Cerebellar cortex (tissue), 1 donor: ENCODE data around the gene IFTAP.
"Not testable (repeated sequence)": the region's sequence is repeated elsewhere in the genome, so short reads cannot be mapped to it uniquely, and the experiment has no call there.

Experiments
- DNase-seq: peaks from one replicate; pipeline ENCODE4 v3.0.0-alpha.2; 2015; ENCODE audit warnings: low spot score

The IFTAP gene, protein sequence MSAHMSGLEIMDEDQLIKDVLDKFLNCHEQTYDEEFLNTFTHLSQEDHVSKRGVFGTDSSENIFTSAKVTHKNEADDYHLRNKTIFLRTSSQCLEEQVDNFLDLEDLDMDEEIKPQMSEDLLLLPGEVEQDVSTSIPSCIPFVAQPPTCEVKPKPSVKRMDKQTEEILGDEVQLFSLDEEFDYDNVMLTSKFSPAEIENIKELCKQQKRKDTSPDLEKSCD

DNA sequence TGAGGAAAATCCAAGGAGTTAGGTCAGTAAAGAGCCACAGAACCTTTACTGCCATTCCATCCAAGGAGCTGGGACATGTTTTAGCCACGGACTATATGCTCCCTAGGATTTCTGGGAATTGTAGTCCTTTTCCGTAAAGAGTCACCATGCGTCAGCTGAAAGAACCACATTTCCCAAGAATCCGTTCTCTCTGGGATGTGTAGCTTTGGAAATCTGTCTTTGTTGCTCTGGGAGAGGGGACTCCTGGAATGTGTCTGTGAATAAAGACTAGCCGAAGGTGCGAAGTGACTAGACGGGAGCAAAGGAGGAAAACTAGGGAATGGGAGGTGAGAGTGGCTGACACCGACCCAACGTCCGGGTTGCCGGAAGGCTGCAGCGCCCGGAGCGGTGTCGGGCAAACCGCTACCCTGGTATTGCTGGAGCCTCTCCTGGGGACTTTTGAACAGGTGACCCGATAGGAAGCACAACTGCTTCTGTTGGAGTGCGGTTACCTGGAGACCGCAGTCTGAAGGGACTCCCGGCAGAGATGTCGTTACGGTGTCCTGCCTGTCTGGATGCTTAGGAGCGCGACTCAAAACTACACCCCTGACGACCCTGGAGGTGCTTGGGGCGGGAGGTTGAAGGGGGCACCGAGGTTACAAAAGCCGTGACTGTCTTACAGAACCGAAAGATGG lies at the start of gene IFTAP:
Gene IFTAP, plus strand, starts transcription at position 187 of the 674 bp plus-strand sequence. CDS start 15,602 bp downstream, outside the sequence.
- DNase-seq = peak; percentile 98

DNA sequence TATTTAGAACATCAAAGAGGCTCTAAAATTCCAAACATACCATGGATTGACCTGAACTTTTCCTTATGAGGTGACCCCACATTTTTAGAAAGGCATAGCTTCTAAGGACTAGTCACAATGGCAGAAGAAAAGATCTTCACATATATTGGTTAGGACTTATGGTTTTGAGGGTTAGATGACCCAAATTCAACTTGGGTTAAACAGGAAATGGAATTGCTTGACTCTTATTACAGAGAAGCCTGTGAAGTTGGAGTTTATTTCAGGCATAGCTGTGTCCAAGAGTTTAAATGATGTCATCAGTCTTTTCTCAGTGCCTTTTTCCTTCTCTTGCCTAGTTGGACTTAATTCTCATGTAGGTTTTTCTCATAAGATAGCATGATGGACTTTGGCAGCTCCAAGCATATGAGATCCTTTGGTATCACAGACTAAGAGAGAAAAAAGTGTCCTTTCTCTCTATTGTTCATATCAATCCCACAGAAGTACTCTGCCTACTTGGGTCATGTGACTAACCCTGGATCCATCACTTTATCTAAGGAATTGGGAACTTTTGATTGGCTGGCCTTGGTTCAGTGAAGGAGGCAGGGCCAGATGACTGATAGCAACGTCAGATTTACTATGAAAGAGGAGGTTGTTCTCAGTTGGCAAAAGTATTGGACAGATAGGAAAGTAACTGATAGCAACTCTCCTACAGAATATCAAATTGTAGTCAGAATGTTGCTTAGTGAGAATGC lies 43.8 kb upstream of the IFTAP start:
- no peak for DNase-seq

DNA sequence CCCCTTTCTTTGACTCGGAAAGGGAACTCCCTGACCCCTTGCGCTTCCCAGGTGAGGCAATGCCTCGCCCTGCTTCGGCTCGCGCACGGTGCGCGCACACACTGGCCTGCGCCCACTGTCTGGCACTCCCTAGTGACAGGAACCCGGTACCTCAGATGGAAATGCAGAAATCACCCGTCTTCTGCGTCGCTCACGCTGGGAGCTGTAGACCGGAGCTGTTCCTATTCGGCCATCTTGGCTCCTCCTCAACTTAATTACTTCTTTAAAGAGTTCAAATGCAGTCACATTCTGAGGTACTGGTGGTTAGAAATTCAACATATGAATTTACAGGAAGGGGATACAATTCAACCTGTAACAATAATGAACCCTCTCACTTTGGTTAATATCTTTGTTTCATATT lies 36.9 kb upstream of the IFTAP start:
- DNase-seq = not testable (repeated sequence)

DNA sequence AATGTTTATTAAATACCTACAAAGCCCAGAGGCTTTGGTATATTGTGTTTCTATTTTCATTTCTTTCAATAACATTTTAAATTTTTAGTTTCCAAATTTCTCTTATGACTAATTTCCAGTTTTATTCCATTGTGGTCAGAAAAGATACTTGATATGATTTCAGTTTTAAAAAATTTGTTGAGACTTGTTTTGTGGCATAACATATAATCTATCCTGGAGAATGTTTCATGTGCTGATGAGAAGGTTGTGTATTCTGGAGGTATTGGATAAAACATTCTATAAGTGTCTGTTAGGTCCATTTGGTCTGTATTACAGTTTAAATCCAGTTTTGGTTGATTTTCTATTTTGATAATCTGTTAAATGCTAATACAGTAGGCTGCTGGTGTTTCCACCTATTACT lies 36.3 kb upstream of the IFTAP start:
- DNase-seq = no peak

DNA sequence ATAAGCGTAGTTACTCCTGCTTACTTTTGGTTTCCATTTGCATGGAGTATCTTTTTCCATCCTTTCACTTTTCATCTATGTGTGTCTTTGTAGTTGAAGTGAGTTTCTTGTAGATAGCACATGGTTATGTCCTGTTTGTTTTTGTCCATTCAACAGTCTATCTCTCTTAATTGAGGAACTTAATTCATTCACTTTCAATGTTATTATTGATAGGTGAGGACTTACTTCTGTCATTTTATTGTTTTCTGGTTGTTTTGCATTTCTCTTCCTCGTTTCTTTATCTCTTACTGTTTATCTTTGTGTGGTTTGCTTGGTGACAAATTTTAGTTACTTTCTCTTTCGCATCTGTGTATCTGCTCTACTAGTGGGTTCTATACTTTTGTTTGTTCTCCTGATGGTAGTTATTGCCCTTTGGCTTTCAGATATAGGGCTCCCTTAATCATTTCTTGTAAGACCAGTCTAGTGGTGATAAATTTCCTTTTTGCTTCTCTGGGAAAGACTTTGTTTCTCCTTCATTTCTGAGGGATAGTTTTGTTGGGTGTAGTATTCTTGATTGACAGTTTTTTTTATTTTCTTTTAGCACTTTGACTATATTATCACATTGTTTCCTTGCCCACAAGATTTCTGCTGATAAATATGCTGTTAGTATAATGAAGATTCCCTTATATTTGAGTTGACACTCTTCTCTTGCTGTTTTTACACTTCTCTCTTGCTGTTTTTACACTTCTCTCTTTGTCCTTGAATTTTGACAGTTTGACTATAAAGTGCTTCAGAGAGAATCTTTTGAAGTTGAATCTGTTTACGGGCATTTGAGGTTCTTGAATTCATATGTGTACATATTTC lies 35.5 kb upstream of the IFTAP start:
- DNase-seq = no peak

DNA sequence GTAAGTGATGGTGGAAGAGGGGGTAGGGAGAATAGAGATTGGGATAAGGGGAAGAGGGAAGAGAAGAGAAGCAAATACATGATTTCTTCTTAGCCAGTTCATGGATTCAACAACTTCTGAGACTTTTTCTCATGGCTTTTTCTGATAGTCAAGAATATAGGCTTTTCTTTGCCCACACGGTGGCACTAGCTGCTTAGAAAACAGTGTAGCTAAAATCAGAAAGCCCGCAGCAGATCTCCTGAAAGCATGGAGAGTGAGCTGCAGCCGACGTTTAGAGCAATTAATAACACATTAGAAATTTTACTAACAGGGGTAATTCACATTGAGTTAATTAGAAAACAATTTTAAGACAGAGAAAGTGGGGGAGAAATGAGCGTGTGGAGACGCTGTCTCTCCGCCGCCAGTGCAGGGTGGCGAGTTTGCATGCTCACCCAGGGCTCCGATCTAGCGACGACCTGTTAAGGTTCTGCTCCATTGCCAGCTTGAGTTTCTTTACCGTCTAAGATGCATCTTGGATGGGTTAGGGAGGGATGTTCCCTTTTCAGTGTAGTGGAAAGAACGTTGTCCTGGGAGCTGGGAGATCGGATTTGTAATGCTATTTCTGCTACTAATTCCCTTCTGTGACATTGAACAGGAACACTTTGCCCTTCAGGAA lies 29.8 kb upstream of the IFTAP start:
- peak; percentile 80 for DNase-seq

DNA sequence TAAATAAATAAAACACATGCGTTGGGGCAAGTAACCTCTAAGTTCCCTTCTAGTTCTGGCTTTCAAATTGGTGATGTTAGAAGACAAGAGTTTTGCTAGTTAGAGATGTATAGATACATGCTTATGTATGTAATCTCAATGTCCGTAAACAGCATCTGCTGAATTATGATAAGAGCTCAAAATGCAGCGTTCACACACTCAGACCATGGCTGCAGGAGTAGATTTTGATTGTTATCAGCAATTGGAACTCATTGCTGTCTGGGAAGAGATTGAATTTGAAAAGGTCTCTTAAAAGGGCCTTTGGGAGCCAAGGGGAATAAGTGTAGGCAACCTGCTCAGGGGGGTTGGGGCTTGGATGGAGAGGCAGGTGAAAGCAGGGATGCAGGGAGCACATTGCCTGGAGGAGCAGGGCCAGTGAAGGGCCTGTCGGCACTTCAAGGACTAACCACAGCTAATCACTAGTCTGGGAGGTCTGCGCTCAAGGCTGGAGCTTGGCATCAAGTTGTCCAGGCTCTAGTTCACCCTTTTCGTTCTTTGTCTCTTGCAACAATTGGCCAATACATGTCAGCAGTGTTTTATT lies 29.2 kb upstream of the IFTAP start:
- no peak for DNase-seq

DNA sequence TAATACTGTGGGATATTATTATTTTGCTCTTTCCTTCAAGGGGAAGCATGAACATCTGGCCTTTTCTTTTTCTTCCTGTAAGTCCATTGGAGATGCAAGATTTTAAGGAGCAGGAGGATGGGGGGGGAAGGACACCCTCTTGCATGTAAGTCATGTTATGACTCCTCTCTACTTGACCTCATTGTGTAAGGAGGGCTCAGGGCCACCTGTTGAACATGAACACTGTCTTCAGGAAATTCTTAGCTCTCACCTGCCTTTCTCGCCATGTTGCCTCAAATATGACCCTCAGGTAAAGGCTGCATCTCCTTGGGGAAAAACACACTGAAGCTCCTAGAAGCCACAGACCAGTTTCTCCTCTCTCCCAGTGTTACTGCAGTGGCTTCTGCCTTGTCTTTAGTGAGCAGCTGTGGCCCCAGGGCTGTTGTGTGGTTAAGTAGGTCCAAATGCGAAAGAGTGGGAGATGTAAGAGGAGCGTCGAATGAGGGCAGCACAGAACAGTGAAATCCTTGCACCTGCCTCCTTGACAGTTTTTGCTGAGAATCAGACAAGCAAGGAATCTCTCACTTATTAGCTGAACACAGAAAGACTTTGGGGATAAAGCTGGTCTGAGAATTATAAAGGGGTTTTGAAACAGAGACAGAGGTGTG lies 27.8 kb upstream of the IFTAP start:
- DNase-seq = no peak

DNA sequence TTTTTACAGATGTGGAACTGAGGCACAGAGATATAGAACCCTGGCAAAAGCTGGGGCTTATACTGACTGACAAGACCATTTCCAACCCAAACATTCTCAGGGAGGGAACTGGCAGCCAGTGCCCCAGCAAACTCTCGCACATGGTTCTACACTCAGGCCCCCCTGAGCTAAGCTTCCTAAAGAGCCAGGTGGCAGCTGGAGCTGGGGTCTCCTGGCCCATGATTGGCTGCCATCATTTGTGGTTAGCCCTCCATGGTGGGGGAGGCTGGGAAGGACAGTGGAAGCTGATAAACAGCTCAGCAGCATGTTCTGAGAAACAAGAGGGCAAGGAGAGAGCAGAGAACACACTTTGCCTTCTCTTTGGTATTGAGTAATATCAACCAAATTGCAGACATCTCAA lies 26.6 kb upstream of the IFTAP start, which contains the start of gene RAG1:
Gene RAG1, plus strand, starts transcription at position 314 of the 400 bp plus-strand sequence. CDS start 5,298 bp downstream, outside the sequence.
- DNase-seq = no peak

DNA sequence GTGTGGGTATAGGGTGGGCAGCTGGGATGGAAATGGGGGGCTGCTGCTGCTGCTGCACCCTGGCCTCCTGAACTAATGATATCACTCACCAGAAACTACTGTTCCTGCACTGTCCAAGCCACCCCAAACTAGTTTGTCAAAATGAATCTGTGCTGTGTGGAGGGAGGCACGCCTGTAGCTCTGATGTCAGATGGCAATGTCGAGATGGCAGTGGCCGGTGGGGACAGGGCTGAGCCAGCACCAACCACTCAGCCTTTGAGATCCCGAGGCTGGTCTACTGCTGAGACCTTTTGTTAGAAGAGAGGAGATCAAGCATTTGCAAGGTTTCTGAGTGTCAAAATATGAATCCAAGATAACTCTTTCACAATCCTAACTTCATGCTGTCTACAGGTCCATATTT lies 25.2 kb upstream of the IFTAP start:
- DNase-seq = no peak

DNA sequence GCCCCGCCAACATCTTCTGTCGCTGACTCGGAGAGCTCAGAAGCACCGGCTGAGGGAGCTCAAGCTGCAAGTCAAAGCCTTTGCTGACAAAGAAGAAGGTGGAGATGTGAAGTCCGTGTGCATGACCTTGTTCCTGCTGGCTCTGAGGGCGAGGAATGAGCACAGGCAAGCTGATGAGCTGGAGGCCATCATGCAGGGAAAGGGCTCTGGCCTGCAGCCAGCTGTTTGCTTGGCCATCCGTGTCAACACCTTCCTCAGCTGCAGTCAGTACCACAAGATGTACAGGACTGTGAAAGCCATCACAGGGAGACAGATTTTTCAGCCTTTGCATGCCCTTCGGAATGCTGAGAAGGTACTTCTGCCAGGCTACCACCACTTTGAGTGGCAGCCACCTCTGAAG lies 19.8 kb upstream of the IFTAP start:
- no peak for DNase-seq

DNA sequence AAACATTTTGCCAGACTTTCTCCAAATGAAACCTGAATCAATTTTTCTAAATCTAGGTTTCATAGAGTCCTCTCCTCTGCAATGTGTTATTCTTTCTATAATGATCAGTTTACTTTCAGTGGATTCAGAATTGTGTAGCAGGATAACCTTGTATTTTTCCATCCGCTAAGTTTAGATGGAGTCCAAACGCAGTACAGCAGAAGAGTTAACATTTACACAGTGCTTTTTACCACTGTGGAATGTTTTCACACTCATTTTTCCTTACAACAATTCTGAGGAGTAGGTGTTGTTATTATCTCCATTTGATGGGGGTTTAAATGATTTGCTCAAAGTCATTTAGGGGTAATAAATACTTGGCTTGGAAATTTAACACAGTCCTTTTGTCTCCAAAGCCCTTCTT lies 16.9 kb upstream of the IFTAP start:
- DNase-seq = no peak

DNA sequence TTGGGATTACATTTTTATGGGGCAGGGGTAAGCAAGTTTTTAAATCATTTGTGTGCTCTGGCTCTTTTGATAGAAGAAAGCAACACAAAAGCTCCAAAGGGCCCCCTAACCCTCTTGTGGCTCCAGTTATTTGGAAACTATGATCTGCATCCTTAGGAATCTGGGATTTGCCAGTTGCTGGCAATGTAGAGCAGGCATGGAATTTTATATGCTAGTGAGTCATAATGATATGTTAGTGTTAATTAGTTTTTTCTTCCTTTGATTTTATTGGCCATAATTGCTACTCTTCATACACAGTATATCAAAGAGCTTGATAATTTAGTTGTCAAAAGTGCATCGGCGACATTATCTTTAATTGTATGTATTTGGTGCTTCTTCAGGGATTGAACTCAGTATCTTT lies 16.4 kb upstream of the IFTAP start:
- no peak for DNase-seq

DNA sequence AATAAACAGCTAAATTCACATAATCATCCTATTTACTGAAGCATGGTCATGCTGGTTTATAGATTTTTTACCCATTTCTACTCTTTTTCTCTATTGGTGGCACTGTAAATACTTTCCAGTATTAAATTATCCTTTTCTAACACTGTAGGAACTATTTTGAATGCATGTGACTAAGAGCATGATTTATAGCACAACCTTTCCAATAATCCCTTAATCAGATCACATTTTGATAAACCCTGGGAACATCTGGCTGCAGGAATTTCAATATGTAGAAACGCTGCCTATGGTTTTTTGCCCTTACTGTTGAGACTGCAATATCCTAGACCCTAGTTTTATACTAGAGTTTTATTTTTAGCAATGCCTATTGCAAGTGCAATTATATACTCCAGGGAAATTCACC lies 15.8 kb upstream of the IFTAP start:
- DNase-seq = no peak

DNA sequence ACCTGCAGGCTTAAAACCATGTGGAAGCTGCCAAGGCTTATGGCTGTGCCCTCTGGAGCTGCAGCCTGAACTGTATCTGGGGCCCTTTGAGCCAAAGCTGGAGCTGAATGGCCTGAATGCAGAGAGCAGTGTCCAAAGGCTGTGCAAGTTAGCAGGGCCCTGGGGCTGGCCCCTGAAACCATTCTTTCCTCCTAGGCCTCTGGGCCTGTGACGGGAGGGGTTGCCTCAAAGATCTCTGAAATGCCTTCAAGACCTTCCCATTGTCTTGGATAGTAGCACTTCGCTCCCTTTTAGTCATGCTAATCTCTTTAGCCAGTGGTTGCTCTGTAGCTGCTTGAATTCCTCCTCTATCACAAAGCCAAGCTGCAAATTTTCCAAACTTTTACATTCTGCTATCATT lies 12.8 kb upstream of the IFTAP start:
- DNase-seq = no peak

DNA sequence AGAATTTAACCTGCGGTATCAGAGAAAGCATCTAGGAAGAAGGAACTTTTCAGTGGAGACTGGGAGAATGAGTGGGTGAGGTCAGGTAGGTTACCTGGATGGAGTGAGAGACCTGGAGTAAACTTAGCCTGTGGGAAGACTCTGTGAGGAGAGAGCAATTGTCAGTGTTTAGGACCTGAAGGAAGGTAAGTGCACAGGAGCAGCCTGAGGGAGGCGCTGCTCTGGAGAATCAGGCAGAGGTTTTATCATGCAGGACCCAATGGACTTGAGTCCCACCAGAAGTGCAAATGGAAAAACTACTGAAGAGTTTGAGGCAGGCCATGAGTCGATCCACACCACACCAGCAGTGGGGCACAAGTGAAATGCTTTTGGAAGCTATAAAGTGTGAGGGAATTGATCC lies 10.6 kb upstream of the IFTAP start:
- DNase-seq = no peak

DNA sequence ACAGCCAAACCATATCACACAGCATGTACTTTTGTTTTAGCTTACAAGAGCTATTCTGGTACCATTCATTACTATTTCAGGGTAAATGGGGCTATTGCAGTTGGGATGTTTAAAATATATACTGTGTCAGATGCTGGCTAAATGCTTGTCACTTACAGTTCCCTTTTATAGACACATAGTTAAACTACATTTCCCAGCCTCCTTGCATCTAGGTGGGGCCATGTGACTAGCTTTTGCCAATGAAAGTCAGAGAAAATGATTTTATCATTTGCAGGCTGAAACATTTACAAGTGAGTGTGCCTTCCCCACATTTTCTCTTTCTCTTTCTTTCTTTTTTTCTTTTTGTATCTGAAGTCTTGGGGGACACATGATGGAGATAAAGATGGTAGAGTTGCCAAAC lies 7.8 kb upstream of the IFTAP start:
- no peak for DNase-seq

DNA sequence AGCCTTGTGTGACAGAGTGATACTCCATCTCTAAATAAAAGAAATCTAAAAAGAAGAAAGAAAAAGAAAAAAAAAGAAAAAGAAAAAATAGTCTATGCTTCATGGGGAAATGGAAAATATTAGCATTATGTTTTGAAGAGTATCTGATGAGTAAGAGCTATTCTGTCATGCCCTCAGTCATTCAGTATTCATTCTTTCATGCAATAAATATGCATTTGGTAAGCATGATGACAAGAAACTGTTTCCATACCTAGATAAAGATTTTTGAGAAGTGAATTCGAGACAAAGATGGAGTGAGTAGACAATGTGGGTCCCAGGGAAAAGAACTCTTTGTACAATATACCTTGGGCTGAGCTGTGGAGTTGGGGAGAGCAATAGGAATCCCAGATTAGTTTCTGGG lies 6.2 kb upstream of the IFTAP start:
- no peak for DNase-seq

DNA sequence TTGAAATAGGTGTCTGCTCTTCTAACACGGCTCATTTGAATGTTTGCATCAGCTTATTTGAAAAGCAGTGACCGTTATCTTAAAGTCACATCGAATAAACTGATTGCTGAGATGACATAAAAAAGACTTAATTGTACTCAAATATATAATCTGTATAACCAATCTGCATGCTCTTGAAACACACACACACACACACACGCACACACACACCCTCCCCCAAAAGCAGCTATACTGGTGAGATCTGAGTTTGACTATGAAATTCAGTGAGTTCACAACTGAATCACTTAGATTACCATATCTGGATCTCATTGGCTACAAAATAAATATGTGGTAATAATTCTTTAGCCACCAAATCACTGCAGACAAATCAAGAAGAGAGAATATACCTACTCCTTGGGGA lies 3.8 kb upstream of the IFTAP start:
- DNase-seq = no peak

DNA sequence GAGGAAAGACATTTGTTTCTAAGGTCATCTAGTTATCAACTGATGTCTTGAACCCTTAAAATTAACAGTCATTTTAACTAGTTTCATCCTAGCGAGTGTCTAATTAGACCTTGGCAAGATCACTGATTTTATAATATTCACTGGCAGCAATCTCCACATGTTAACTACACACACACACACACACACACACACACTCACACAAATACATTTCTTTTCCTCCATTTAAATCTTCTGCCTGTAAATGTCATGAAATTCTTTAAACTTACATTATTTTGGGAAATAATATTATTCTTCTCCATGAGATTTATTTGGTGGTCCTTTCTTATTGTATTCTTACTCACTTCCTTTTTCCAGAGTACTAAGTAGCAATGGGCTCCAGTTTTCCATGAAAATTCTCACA lies 2.9 kb upstream of the IFTAP start:
- no peak for DNase-seq

DNA sequence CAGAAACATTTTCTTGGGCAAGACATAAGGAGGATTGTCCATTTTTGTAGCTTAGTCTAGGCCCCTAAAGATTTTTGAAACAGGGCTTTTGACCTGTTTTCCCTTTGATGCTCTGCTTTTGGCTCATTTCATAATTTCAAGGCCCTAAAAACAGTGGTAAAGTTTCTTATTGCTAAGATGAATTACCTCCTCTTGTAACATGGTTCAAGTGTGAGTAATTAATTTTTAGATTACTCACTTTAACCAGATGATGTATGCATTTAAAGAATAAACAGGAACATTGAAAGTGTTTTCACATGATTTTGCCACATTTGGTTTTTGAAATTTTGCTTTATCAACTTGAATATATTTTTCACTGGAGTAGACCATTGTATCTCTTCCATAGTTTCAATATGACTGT lies 2.6 kb downstream of the IFTAP start:
- no peak for DNase-seq
